ENCODE data around the gene NDUFAF2.

DNA sequence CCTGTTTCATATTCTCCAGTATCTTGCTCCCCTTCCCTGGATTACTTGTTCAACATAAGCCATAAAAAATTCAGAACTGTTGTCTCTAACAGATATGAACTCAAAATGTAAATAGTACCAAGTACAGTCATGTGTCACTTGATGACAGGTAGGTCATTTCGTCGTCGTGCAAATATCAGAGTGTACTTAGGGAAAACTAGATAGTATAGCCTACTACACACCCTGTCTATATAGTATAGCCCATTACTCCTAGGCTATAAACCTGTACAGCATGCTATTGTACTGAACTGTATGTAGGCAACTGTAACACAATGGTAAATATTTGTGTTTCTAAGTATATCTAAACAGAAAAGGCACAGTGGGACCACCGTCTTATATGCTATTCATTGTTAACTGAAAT lies 178.1 kb downstream of the NDUFAF2 start:
- TF ChIP-seq, protein P1, sequence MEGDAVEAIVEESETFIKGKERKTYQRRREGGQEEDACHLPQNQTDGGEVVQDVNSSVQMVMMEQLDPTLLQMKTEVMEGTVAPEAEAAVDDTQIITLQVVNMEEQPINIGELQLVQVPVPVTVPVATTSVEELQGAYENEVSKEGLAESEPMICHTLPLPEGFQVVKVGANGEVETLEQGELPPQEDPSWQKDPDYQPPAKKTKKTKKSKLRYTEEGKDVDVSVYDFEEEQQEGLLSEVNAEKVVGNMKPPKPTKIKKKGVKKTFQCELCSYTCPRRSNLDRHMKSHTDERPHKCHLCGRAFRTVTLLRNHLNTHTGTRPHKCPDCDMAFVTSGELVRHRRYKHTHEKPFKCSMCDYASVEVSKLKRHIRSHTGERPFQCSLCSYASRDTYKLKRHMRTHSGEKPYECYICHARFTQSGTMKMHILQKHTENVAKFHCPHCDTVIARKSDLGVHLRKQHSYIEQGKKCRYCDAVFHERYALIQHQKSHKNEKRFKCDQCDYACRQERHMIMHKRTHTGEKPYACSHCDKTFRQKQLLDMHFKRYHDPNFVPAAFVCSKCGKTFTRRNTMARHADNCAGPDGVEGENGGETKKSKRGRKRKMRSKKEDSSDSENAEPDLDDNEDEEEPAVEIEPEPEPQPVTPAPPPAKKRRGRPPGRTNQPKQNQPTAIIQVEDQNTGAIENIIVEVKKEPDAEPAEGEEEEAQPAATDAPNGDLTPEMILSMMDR (IDR thresholded peaks at IDR 0.05), result no peak
- no peak for TF ChIP-seq POLR2A (IDR thresholded peaks at IDR 0.05)
